HEK293 (cell line): ENCODE results near the gene ANKRD65.

Experiments
- CTCF ChIA-PET: fragments of 350-600 bp; formaldehyde crosslinking; extraction: SDS; loops from one replicate; lab custom pipeline; 2021; ENCODE audit warnings: antibody characterized with exemption; lab: Yijun Ruan, JAX
- POLR2A ChIA-PET: fragments of 300-600 bp; formaldehyde crosslinking; extraction: SDS; loops from one replicate; lab custom pipeline; 2020; ENCODE audit warnings: antibody characterized with exemption, inconsistent platforms; lab: Yijun Ruan, JAX
- H3K27ac ChIP-seq: fragments of 200-500 bp; sonication (Bioruptor generic); 2 replicates; pipeline ENCODE4 v1.5.1; 2014; ENCODE audit warnings: low read depth, low read length, control low read depth, inconsistent platforms; ENCODE audit errors: extremely low read depth
- H3K36me3 ChIP-seq, 2 experiments: fragments of 200-500 bp in 1 of 2; sonication (Bioruptor generic) in 1 of 2; 1 replicate in 1 of 2; 2 replicates in 1 of 2; pipeline ENCODE4 v1.5.1; 2014 to 2017; ENCODE audit warnings: inconsistent platforms in 2 of 2, low read length in 2 of 2; ENCODE audit not compliant: control insufficient read depth in 2 of 2, insufficient read depth in 1 of 2
- H3K4me1 ChIP-seq: fragments of 200-500 bp; sonication (Bioruptor generic); 2 replicates; pipeline ENCODE4 v1.5.1; 2014; ENCODE audit warnings: mild to moderate bottlenecking, low read length, inconsistent platforms; ENCODE audit not compliant: control insufficient read depth, insufficient read depth
- H3K4me3 ChIP-seq: 2 replicates; pipeline ENCODE4 v1.5.1; 2011; ENCODE audit warnings: low read depth, mild to moderate bottlenecking, control low read depth, low read length, moderate library complexity
- H3K9me3 ChIP-seq: fragments of 200-500 bp; sonication (Bioruptor generic); 2 replicates; pipeline ENCODE4 v1.5.1; 2014; ENCODE audit warnings: low read depth, low read length, inconsistent platforms; ENCODE audit not compliant: control insufficient read depth, insufficient read depth
- FEZF1 ChIP-seq: fragments of 450-650 bp; formaldehyde crosslinking; IDR thresholded peaks from 2 replicates; pipeline ENCODE4 v1.5.1; 2016; ENCODE audit warnings: missing biosample characterization, missing genetic modification characterization
- GLIS1 ChIP-seq: fragments of 450-650 bp; formaldehyde crosslinking; IDR thresholded peaks from 2 replicates; pipeline ENCODE4 v1.5.1; 2016; ENCODE audit warnings: missing biosample characterization, missing genetic modification characterization
- KLF7 ChIP-seq: fragments of 450-650 bp; formaldehyde crosslinking; IDR thresholded peaks from 2 replicates; pipeline ENCODE4 v1.5.1; 2016; ENCODE audit warnings: missing biosample characterization, missing genetic modification characterization, borderline replicate concordance
- RBAK ChIP-seq: fragments of 450-650 bp; formaldehyde crosslinking; IDR thresholded peaks from 2 replicates; pipeline ENCODE4 v1.5.1; 2016; ENCODE audit warnings: missing biosample characterization, missing genetic modification characterization
- SALL2 ChIP-seq: fragments of 450-650 bp; formaldehyde crosslinking; IDR thresholded peaks from 2 replicates; pipeline ENCODE4 v1.5.0; 2017; ENCODE audit warnings: missing biosample characterization, mild to moderate bottlenecking, missing genetic modification characterization, borderline replicate concordance
- SCRT1 ChIP-seq: fragments of 450-650 bp; formaldehyde crosslinking; IDR thresholded peaks from 2 replicates; pipeline ENCODE4 v1.5.1; 2016; ENCODE audit warnings: missing biosample characterization, missing genetic modification characterization, borderline replicate concordance
- YY1 ChIP-seq: fragments of 450-650 bp; formaldehyde crosslinking; IDR thresholded peaks from 2 replicates; pipeline ENCODE4 v1.5.1; 2018; ENCODE audit warnings: missing biosample characterization, missing genetic modification characterization
- ZFP41 ChIP-seq: fragments of 450-650 bp; formaldehyde crosslinking; IDR thresholded peaks from 2 replicates; pipeline ENCODE4 v1.5.1; 2016; ENCODE audit warnings: missing biosample characterization, missing genetic modification characterization, borderline replicate concordance
- ZNF146 ChIP-seq: fragments of 450-650 bp; formaldehyde crosslinking; IDR thresholded peaks from 2 replicates; pipeline ENCODE4 v1.5.1; 2016; ENCODE audit warnings: missing biosample characterization, missing genetic modification characterization
- ZNF214 ChIP-seq: fragments of 450-650 bp; formaldehyde crosslinking; IDR thresholded peaks from 2 replicates; pipeline ENCODE4 v1.5.1; 2017; ENCODE audit warnings: missing biosample characterization, mild to moderate bottlenecking, missing genetic modification characterization, borderline replicate concordance
- ZNF248 ChIP-seq: fragments of 450-650 bp; formaldehyde crosslinking; IDR thresholded peaks from 2 replicates; pipeline ENCODE4 v1.5.1; 2017; ENCODE audit warnings: missing biosample characterization, missing genetic modification characterization
- ZNF398 ChIP-seq: fragments of 450-650 bp; formaldehyde crosslinking; IDR thresholded peaks from 2 replicates; pipeline ENCODE4 v1.5.1; 2017; ENCODE audit warnings: missing biosample characterization, missing genetic modification characterization
- ZNF510 ChIP-seq: fragments of 450-650 bp; formaldehyde crosslinking; IDR thresholded peaks from 2 replicates; pipeline ENCODE4 v1.5.1; 2018; ENCODE audit warnings: mild to moderate bottlenecking, missing genetic modification characterization, missing biosample characterization; ENCODE audit not compliant: insufficient replicate concordance
- ZNF521 ChIP-seq: fragments of 450-650 bp; formaldehyde crosslinking; IDR thresholded peaks from 2 replicates; pipeline ENCODE4 v1.5.1; 2017; ENCODE audit warnings: missing biosample characterization, mild to moderate bottlenecking, missing genetic modification characterization
- ZNF529 ChIP-seq: fragments of 450-650 bp; formaldehyde crosslinking; IDR thresholded peaks from 2 replicates; pipeline ENCODE4 v1.5.1; 2017; ENCODE audit warnings: missing genetic modification characterization, missing biosample characterization; ENCODE audit not compliant: insufficient replicate concordance
- ZNF560 ChIP-seq: fragments of 450-650 bp; formaldehyde crosslinking; IDR thresholded peaks from 2 replicates; pipeline ENCODE4 v1.5.1; 2017; ENCODE audit warnings: missing biosample characterization, missing genetic modification characterization, borderline replicate concordance
- ZNF701 ChIP-seq: fragments of 450-650 bp; formaldehyde crosslinking; IDR thresholded peaks from 2 replicates; pipeline ENCODE4 v1.5.1; 2016; ENCODE audit warnings: missing biosample characterization, missing genetic modification characterization
- TF ChIP-seq, protein P1 (sequence below): fragments of 450-650 bp; formaldehyde crosslinking; IDR thresholded peaks from 2 replicates; pipeline ENCODE4 v1.5.1; 2017; ENCODE audit warnings: missing biosample characterization, missing genetic modification characterization
- TF ChIP-seq, protein P2 (sequence below): fragments of 450-650 bp; formaldehyde crosslinking; IDR thresholded peaks from 2 replicates; pipeline ENCODE4 v1.5.1; 2016; ENCODE audit warnings: missing biosample characterization, missing genetic modification characterization
- TF ChIP-seq, protein P3 (sequence below): fragments of 450-650 bp; formaldehyde crosslinking; optimal IDR thresholded peaks from 2 replicates; pipeline ENCODE3; 2016; ENCODE audit warnings: missing biosample characterization, mild to moderate bottlenecking, missing genetic modification characterization
- TF ChIP-seq, protein P4 (sequence below): fragments of 450-650 bp; IDR thresholded peaks from 2 replicates; pipeline ENCODE4 v1.5.1; 2018; ENCODE audit warnings: missing biosample characterization, missing genetic modification characterization
- TF ChIP-seq, protein P5 (sequence below): fragments of 450-650 bp; formaldehyde crosslinking; IDR thresholded peaks from 2 replicates; pipeline ENCODE4 v1.5.1; 2016; ENCODE audit warnings: missing biosample characterization, missing genetic modification characterization

ANKRD65 gene

GRCh38 chr1:1428174-1428573, 7.1 kb upstream of the ANKRD65 start:
- TF ChIP-seq, protein P1, sequence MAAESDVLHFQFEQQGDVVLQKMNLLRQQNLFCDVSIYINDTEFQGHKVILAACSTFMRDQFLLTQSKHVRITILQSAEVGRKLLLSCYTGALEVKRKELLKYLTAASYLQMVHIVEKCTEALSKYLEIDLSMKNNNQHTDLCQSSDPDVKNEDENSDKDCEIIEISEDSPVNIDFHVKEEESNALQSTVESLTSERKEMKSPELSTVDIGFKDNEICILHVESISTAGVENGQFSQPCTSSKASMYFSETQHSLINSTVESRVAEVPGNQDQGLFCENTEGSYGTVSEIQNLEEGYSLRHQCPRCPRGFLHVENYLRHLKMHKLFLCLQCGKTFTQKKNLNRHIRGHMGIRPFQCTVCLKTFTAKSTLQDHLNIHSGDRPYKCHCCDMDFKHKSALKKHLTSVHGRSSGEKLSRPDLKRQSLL (tag by site-specific recombination) = 0 out of 2 replicates have a peak, but pooled peaks have one; percentile 25
- TF ChIP-seq, protein P2, sequence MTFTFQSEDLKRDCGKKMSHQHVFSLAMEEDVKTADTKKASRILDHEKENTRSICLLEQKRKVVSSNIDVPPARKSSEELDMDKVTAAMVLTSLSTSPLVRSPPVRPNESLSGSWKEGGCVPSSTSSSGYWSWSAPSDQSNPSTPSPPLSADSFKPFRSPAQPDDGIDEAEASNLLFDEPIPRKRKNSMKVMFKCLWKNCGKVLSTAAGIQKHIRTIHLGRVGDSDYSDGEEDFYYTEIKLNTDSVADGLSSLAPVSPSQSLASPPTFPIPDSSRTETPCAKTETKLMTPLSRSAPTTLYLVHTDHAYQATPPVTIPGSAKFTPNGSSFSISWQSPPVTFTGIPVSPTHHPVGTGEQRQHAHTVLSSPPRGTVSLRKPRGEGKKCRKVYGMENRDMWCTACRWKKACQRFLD = no peak
- no peaks in the 10 kb centered on the region for H3K9me3 ChIP-seq
- ChIA-PET POLR2A (no interaction called here), CTCF (interaction anchor here (1.8 kb wide), 1 partner anchor 13 kb away, joined by 5 read pairs; no protein-coding TSS in a partner anchor)
- H3K27ac ChIP-seq = no peak overlapping the region
- H3K4me3 ChIP-seq = no peak overlapping the region
- no peaks in the 10 kb centered on the region for H3K36me3 ChIP-seq
- H3K4me1 ChIP-seq = no peaks in the 10 kb centered on the region

DNA sequence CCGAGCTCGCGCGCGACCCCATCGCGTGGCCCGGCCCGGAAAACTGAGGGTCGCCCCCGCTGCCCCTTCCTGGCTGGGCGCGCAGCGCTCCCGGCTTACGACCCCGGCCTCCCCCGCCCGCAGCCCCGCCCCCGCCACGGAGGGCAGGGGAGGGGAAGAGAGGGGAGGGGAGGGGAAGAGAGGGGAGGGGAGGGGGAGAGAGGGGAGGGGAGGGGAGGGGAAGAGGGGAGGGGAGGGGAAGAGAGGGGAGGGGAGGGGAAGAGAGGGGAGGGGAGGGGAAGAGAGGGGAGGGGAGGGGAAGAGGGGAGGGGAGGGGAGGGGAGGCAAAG, 6.7 kb upstream of the ANKRD65 start:
- ChIA-PET POLR2A (no interaction called here), CTCF (no interaction called here)
- TF ChIP-seq ZNF248 (tag by site-specific recombination) (no peak), GLIS1 (tag by site-specific recombination) (0 out of 2 replicates have a peak, but pooled peaks have one; percentile 21)
- TF ChIP-seq, protein P3, sequence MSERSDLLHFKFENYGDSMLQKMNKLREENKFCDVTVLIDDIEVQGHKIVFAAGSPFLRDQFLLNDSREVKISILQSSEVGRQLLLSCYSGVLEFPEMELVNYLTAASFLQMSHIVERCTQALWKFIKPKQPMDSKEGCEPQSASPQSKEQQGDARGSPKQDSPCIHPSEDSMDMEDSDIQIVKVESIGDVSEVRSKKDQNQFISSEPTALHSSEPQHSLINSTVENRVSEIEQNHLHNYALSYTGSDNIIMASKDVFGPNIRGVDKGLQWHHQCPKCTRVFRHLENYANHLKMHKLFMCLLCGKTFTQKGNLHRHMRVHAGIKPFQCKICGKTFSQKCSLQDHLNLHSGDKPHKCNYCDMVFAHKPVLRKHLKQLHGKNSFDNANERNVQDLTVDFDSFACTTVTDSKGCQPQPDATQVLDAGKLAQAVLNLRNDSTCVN (tag by site-specific recombination) = peak; percentile 16
- Histone ChIP-seq H3K9me3 (no peaks in the 10 kb centered on the region), H3K4me3 (peak overlapping the region; percentile 26), H3K27ac (no peak overlapping the region; the same call in 1 of the 2 replicates), H3K4me1 (no peaks in the 10 kb centered on the region), H3K36me3 (no peaks in the 10 kb centered on the region)

- no peaks in the 10 kb centered on the region for H3K9me3 ChIP-seq
- H3K4me1 ChIP-seq = no peaks in the 10 kb centered on the region
- peak overlapping the region; percentile 26 for H3K4me3 ChIP-seq
- no peak overlapping the region; the same call in 1 of the 2 replicates for H3K27ac ChIP-seq
- CTCF ChIA-PET = no interaction called here
- POLR2A ChIA-PET = no interaction called here
- no peaks in the 10 kb centered on the region for H3K36me3 ChIP-seq
- TF ChIP-seq RBAK (tag by site-specific recombination) (no peak), FEZF1 (tag by site-specific recombination) (no peak), KLF7 (peak; percentile 63; the same call in 1 of the 2 replicates), ZNF214 (tag by site-specific recombination) (no peak), SCRT1 (tag by site-specific recombination) (no peak), YY1 (no peak), ZNF560 (no peak), ZFP41 (no peak), ZNF510 (no peak), SALL2 (tag by site-specific recombination) (no peak), ZNF398 (tag by site-specific recombination) (peak; percentile 54), ZNF529 (tag by site-specific recombination) (no peak), ZNF701 (no peak), ZNF521 (no peak), ZNF146 (0 out of 2 replicates have a peak, but pooled peaks have one; percentile 5)
- TF ChIP-seq, protein P4, sequence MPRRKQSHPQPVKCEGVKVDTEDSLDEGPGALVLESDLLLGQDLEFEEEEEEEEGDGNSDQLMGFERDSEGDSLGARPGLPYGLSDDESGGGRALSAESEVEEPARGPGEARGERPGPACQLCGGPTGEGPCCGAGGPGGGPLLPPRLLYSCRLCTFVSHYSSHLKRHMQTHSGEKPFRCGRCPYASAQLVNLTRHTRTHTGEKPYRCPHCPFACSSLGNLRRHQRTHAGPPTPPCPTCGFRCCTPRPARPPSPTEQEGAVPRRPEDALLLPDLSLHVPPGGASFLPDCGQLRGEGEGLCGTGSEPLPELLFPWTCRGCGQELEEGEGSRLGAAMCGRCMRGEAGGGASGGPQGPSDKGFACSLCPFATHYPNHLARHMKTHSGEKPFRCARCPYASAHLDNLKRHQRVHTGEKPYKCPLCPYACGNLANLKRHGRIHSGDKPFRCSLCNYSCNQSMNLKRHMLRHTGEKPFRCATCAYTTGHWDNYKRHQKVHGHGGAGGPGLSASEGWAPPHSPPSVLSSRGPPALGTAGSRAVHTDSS (tag by site-specific recombination) = no peak
- TF ChIP-seq, protein P5, sequence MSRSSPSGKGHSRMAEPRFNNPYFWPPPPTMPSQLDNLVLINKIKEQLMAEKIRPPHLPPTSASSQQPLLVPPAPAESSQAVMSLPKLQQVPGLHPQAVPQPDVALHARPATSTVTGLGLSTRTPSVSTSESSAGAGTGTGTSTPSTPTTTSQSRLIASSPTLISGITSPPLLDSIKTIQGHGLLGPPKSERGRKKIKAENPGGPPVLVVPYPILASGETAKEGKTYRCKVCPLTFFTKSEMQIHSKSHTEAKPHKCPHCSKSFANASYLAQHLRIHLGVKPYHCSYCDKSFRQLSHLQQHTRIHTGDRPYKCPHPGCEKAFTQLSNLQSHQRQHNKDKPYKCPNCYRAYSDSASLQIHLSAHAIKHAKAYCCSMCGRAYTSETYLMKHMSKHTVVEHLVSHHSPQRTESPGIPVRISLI (tag by site-specific recombination) = no peak
Measured at GRCh38 chr1:1427106-1427819, 6.2 kb upstream of the ANKRD65 start.
